Measurements from ENCODE around the gene CLEC4M. TPM values are rescaled to one million over a fixed set of nuclear protein-coding genes. Genes with fewer than 3 reads are reported as not detected.

The CLEC4M gene
- total and polyA plus RNA-seq, 4 donors = 22.2 to 33.5 (median 32.9) TPM

DNA sequence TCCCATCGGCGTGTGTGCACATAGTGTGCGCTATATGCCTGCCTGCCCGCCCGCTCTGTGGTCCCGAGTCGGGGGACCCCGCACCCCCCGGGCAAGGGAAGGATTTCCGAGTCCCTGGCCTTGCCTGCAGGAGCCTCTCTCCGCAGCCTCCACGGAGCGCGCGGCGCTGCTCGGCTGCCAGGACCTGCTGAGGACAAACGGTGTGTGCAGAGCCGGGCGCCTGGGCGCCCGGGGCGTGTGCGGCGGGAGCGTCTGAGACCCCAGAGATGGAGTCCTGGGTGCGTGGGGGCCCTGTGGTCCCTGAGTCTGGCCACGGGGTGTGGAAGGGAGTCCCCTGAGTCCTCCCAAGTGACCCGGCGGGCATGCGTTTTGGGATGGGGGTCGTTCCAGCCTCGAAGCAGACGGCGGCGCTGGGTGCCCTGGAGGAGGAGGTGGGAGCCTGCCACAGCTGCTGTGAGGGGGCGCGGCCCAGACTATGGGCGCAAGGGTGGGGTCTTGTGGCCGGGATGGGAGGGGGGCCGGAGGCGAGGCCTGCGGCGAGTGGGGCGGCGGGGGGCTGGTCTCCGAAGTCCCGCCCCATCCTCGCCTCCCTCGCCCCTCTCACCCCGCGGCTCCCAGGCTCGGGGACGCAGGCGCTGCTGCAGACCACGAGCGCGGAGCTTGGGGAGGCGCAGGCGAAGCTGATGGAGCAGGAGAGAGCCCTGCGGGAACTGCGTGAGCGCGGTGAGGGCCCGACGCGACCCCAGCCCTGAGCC, 25.3 kb downstream of the CLEC4M start:
- peaks cover 0 to 2% (median 2%) of the 10 kb centered on the region in 4 donors for H3K27me3 ChIP-seq (ENCODE audit: control insufficient read depth in 4 of 4, insufficient read depth in 4 of 4, low read length in 3 of 4)
- DNase-seq (ENCODE audit: low spot score) = no peak
- H3K9ac ChIP-seq (ENCODE audit: low read depth in 1 of 2, low read length in 2 of 2) = no peak overlapping the region
- TF ChIP-seq GABPA (IDR thresholded peaks at IDR 0.05 in 1 of 2, conservative IDR thresholded peaks at IDR 0.05 in 1 of 2) (no peak), TAF1 (conservative IDR thresholded peaks at IDR 0.05) (no peak), RXRA (IDR thresholded peaks at IDR 0.05) (no peak), FOXA1 (IDR thresholded peaks at IDR 0.05) (no peak), RAD21 (IDR thresholded peaks at IDR 0.05) (no peak), SP1 (IDR thresholded peaks at IDR 0.05) (no peak)
- TF ChIP-seq, protein P1, sequence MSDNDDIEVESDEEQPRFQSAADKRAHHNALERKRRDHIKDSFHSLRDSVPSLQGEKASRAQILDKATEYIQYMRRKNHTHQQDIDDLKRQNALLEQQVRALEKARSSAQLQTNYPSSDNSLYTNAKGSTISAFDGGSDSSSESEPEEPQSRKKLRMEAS (IDR thresholded peaks at IDR 0.05) = no peak
- TF ChIP-seq, protein P2, sequence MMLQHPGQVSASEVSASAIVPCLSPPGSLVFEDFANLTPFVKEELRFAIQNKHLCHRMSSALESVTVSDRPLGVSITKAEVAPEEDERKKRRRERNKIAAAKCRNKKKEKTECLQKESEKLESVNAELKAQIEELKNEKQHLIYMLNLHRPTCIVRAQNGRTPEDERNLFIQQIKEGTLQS (IDR thresholded peaks at IDR 0.05) = no peak
- WGBS = 6% methylated on average over 67 of the region's 67 CpGs
- peak overlapping the region in 1 of 3 donors; percentile 4 for H3K4me3 ChIP-seq (ENCODE audit: low read depth in 1 of 3, low read length in 3 of 3)
- no peak overlapping the region for H3K27ac ChIP-seq (ENCODE audit: low read depth in 1 of 2, low read length in 2 of 2)
- no peaks in the 10 kb centered on the region for H3K9me3 ChIP-seq (ENCODE audit: control insufficient read depth in 4 of 4, low read length in 3 of 4)
- peaks cover 0 to 8% (median 2%) of the 10 kb centered on the region in 4 donors for H3K4me1 ChIP-seq (ENCODE audit: control insufficient read depth in 4 of 4, insufficient read depth in 4 of 4, low read length in 3 of 4)
- peaks cover 0 to 1% (median 0%) of the 10 kb centered on the region in 4 donors for H3K36me3 ChIP-seq (ENCODE audit: control insufficient read depth in 4 of 4, insufficient read depth in 3 of 4, low read depth in 1 of 4, low read length in 3 of 4)

DNA sequence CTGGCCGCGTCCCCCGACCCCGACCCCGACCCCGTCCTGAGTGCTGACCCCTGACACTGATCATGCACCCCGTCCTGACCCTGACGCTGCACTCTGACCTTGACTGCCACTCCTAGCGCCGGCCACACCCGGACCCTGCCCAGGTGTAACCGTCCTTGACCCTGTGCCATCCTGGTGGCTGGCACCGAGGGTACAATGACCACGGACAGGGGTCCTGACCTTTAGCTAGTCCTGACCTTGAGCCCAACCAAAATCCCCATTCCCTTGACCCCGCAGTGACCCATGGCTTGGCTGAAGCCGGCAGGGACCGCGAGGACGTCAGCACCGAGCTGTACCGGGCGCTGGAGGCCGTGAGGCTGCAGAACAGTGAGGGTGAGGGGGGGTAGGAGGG, 25.9 kb downstream of the CLEC4M start:
- Histone ChIP-seq H3K36me3 (ENCODE audit: control insufficient read depth in 4 of 4, insufficient read depth in 3 of 4, low read depth in 1 of 4, low read length in 3 of 4) (peaks cover 0 to 1% (median 0%) of the 10 kb centered on the region in 4 donors), H3K27me3 (ENCODE audit: control insufficient read depth in 4 of 4, insufficient read depth in 4 of 4, low read length in 3 of 4) (peaks cover 0 to 2% (median 2%) of the 10 kb centered on the region in 4 donors)

GRCh38 chr19:7789447-7789846, 26.4 kb downstream of the CLEC4M start:
- Histone ChIP-seq H3K9me3 (ENCODE audit: control insufficient read depth in 4 of 4, low read length in 3 of 4) (no peaks in the 10 kb centered on the region), H3K4me1 (ENCODE audit: control insufficient read depth in 4 of 4, insufficient read depth in 4 of 4, low read length in 3 of 4) (peaks cover 0 to 5% (median 2%) of the 10 kb centered on the region in 4 donors), H3K27ac (ENCODE audit: low read depth in 1 of 2, low read length in 2 of 2) (no peak overlapping the region), H3K36me3 (ENCODE audit: control insufficient read depth in 4 of 4, insufficient read depth in 3 of 4, low read depth in 1 of 4, low read length in 3 of 4) (peaks cover 0 to 1% (median 0%) of the 10 kb centered on the region in 4 donors), H3K4me3 (ENCODE audit: low read depth in 1 of 3, low read length in 3 of 3) (no peak overlapping the region), H3K9ac (ENCODE audit: low read depth in 1 of 2, low read length in 2 of 2) (no peak overlapping the region), H3K27me3 (ENCODE audit: control insufficient read depth in 4 of 4, insufficient read depth in 4 of 4, low read length in 3 of 4) (peaks cover 0 to 2% (median 2%) of the 10 kb centered on the region in 4 donors)
- WGBS = 13% methylated on average over 31 of the region's 31 CpGs
- DNase-seq (ENCODE audit: low spot score) = no peak
- TF ChIP-seq HNF4G (IDR thresholded peaks at IDR 0.05) (no peak), RXRA (IDR thresholded peaks at IDR 0.05) (no peak), RAD21 (IDR thresholded peaks at IDR 0.05) (no peak), NR2F2 (IDR thresholded peaks at IDR 0.05) (no peak), REST (IDR thresholded peaks at IDR 0.05) (no peak), TAF1 (conservative IDR thresholded peaks at IDR 0.05) (no peak)

More for the DNA sequence above, 25.9 kb downstream of the CLEC4M start:
- DNase-seq (ENCODE audit: low spot score) = no peak
- 4% methylated on average over 23 of the region's 23 CpGs for WGBS
- no peak overlapping the region for H3K9ac ChIP-seq (ENCODE audit: low read depth in 1 of 2, low read length in 2 of 2)
- H3K9me3 ChIP-seq (ENCODE audit: control insufficient read depth in 4 of 4, low read length in 3 of 4) = no peaks in the 10 kb centered on the region
- TF ChIP-seq NR2F2 (IDR thresholded peaks at IDR 0.05) (peak; percentile 13), HNF4G (IDR thresholded peaks at IDR 0.05) (no peak)
- TF ChIP-seq, protein P3, sequence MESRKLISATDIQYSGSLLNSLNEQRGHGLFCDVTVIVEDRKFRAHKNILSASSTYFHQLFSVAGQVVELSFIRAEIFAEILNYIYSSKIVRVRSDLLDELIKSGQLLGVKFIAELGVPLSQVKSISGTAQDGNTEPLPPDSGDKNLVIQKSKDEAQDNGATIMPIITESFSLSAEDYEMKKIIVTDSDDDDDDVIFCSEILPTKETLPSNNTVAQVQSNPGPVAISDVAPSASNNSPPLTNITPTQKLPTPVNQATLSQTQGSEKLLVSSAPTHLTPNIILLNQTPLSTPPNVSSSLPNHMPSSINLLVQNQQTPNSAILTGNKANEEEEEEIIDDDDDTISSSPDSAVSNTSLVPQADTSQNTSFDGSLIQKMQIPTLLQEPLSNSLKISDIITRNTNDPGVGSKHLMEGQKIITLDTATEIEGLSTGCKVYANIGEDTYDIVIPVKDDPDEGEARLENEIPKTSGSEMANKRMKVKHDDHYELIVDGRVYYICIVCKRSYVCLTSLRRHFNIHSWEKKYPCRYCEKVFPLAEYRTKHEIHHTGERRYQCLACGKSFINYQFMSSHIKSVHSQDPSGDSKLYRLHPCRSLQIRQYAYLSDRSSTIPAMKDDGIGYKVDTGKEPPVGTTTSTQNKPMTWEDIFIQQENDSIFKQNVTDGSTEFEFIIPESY (IDR thresholded peaks at IDR 0.05) = no peak
- peaks cover 0 to 6% (median 2%) of the 10 kb centered on the region in 4 donors for H3K4me1 ChIP-seq (ENCODE audit: control insufficient read depth in 4 of 4, insufficient read depth in 4 of 4, low read length in 3 of 4)
- no peak overlapping the region for H3K27ac ChIP-seq (ENCODE audit: low read depth in 1 of 2, low read length in 2 of 2)
- H3K4me3 ChIP-seq (ENCODE audit: low read depth in 1 of 3, low read length in 3 of 3) = peak overlapping the region in 1 of 3 donors; percentile 4

Data from liver (tissue), 9 donors.